D721Med (cell line): ENCODE data around the gene SPTBN1.

Experiments
- DNase-seq: peaks from one replicate; pipeline ENCODE4 v3.0.0; 2011; ENCODE audit warnings: low spot score; ENCODE audit not compliant: insufficient read length
- FAIRE-seq: peaks from 2 replicates; lab custom pipeline; 2011; peaks lifted over from hg19 to GRCh38; lab: Jason Lieb, UNC
- CTCF ChIP-seq: IDR thresholded peaks from 2 replicates; pipeline ENCODE4 v1.5.1; 2012; ENCODE audit warnings: mild to moderate bottlenecking, control low read depth; ENCODE audit not compliant: insufficient read depth; ENCODE audit errors: missing control alignments

Gene SPTBN1

GRCh38 chr2:54417577-54417976, 38.5 kb upstream of the SPTBN1 start:
- no peak for FAIRE-seq
- no peak for DNase-seq
- no peak for TF ChIP-seq CTCF

DNA sequence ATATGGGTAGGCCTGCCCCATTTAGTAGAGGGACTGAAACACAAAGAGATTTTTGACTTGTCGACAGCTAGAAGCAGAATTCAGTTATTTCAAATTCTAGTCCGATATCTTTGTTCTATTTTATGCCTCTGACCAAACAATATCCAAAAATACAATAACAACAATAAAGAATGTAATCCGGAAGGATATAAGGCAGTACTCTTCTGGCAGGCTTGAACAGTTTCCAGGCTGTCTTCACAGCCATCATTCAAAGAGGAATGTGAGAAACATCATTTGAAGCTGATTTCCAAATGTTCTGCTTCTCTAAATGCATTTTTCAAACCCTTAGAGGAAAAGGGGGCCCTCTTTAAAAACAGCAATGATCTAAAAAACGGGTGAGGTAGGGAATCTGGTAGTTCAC, 36.7 kb upstream of the SPTBN1 start:
- no peak for DNase-seq
- no peak for TF ChIP-seq CTCF
- FAIRE-seq, result no peak

GRCh38 chr2:54419855-54420523, 36.1 kb upstream of the SPTBN1 start:
- no peak for TF ChIP-seq CTCF
- DNase-seq, result no peak
- no peak for FAIRE-seq

DNA sequence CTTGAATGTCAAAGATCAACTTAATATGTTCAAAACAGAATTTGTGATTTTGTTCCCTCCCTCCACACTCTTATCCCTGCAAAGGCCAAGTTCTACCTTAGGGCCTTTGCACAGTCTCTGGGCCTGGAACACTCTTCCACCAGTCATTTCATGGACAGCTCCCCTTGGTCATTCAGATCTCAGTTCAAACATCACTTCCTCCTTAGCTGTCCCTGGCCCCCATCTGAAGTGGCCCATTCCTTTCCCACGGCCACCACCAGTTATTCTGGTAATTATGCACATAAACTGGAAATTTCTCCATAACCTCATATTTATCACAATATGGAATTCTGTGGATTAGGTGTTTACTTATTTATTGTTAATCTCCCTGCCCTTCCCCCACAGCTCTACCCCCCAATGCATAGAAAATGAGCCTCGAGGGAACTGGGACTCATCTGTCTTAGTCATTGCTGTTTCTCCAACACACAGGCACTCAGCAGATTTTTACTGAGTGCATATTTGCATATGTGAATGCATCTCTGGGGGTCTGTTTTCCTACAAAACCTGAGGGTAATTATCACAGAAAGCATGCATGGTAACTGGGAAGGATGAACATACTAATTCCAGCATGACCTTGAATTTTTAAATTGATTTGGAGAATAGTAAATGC, 35.5 kb upstream of the SPTBN1 start:
- no peak for DNase-seq
- TF ChIP-seq CTCF, result no peak
- FAIRE-seq, result no peak

- FAIRE-seq (no peak), DNase-seq (no peak)
- no peak for TF ChIP-seq CTCF
These were observed 34.0 kb upstream of the SPTBN1 start for GRCh38 chr2:54422072-54422581.

GRCh38 chr2:54423213-54423612, 32.9 kb upstream of the SPTBN1 start:
- TF ChIP-seq CTCF, result no peak
- no peak for FAIRE-seq
- no peak for DNase-seq
